ENCODE measurements around the gene CHL1.

DNA sequence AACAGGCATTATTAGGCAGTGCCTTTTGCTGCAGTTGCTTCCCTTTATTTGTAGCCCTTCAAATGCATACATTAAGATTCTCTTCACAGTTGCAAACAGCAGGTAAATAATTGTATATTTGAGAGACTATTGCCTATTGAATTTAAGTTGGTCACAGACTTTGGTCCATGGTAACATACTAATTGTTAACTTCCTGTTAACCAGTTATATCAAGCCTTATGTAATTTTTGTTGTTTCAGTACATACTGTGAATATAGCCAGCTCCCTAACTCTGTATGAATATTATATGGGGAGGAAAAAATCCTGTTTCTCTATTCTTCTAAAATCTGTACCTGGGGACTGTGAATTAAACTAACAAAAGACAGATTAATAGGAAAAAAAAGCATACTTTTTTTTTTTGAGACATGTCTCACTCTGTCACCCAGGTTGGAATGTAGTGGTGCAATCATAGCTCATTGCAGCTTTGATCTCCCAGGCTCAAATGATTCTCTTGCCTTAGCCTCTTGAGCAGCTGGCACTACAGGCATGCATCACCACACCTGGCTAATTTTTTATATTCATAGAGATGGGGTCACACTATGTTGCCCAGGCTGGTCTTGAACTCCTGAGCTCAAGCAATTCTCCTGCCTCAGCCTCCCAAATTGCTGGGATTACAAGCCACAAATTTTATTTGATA, 53.2 kb downstream of the CHL1 start:
- TF ChIP-seq CTCF (IDR thresholded peaks at IDR 0.05; ENCODE audit: poor library complexity) (no peak), EZH2 (IDR thresholded peaks at IDR 0.05; ENCODE audit: borderline replicate concordance) (no peak)

Measured in hepatocyte (in vitro differentiated cells).